ENCODE data around the gene C10orf120. TPM values are rescaled to one million over a fixed set of nuclear protein-coding genes. Genes with fewer than 3 reads are reported as not detected.

The C10orf120 gene
- total RNA-seq (2022; extraction: Qiagen RNA extraction; ENCODE audit: low read depth): not detected in 5 replicates

GRCh38 chr10:122699796-122700455, at the start of gene C10orf120:
C10orf120 (minus strand) TSS chr10:122699846; CDS start chr10:122699790, 56 bp downstream.

Other genes starting within 250 kb of the C10orf120 start
- gene ARMS2, start 245.2 kb downstream of the C10orf120 start, total RNA-seq (2022; extraction: Qiagen RNA extraction; ENCODE audit: low read depth): not detected in 5 replicates
- 51.9 to 68.9 TPM (median 57.0 TPM) in 5 replicates for gene HTRA1, start 238.3 kb downstream of the C10orf120 start, total RNA-seq (2022; extraction: Qiagen RNA extraction; ENCODE audit: low read depth)
- gene DMBT1, start 139.1 kb downstream of the C10orf120 start, total RNA-seq (2022; extraction: Qiagen RNA extraction; ENCODE audit: low read depth): 0.18 to 0.23 TPM (median 0.19 TPM) in 5 replicates
- 1.2 to 1.7 TPM (median 1.3 TPM) in 5 replicates for gene CUZD1, start 146.0 kb upstream of the C10orf120 start, total RNA-seq (2022; extraction: Qiagen RNA extraction; ENCODE audit: low read depth)
- 12.0 to 14.8 TPM (median 13.8 TPM) in 5 replicates for gene FAM24B, start 179.7 kb upstream of the C10orf120 start, total RNA-seq (2022; extraction: Qiagen RNA extraction; ENCODE audit: low read depth)
- not detected in 5 replicates for gene FAM24A, start 210.8 kb upstream of the C10orf120 start, total RNA-seq (2022; extraction: Qiagen RNA extraction; ENCODE audit: low read depth)